Liver (tissue), 3 donors: ENCODE data around the gene ERGIC3.

ENCODE experiments used
- ATF3 ChIP-seq: IDR thresholded peaks from 2 replicates; pipeline ENCODE4 v1.6.1; 2016; ENCODE audit warnings: antibody characterized with exemption
- CTCF ChIP-seq: fragments of 150-350 bp; IDR thresholded peaks from 2 replicates; pipeline ENCODE4 v1.5.1; 2017; ENCODE audit warnings: improper control_type of control experiment, low read depth, low read length; ENCODE audit not compliant: missing input control
- HNF4A ChIP-seq, 2 donors: conservative IDR thresholded peaks; 2 replicates each; pipeline ENCODE4 v1.6.1; 2016; ENCODE audit warnings: antibody characterized with exemption in 2 of 2, mild to moderate bottlenecking in 2 of 2
- HNF4G ChIP-seq: IDR thresholded peaks from 2 replicates; pipeline ENCODE4 v1.6.1; 2016; ENCODE audit warnings: antibody characterized with exemption
- MAX ChIP-seq: IDR thresholded peaks from 2 replicates; pipeline ENCODE4 v1.6.1; 2016; ENCODE audit warnings: antibody characterized with exemption
- RAD21 ChIP-seq, 2 donors: IDR thresholded peaks; 2 replicates each; pipeline ENCODE4 v1.6.1; 2016; ENCODE audit warnings: antibody characterized with exemption in 2 of 2, mild to moderate bottlenecking in 2 of 2
- TAF1 ChIP-seq: conservative IDR thresholded peaks from 2 replicates; pipeline ENCODE4 v1.6.1; 2016; ENCODE audit warnings: antibody characterized with exemption, mild to moderate bottlenecking
- YY1 ChIP-seq: IDR thresholded peaks from 2 replicates; pipeline ENCODE4 v1.6.1; 2016; ENCODE audit warnings: antibody characterized with exemption, mild to moderate bottlenecking
- donor health status: healthy.
- donor health status: healthy.

- TF ChIP-seq CTCF (no peak), RAD21 (IDR thresholded peaks at IDR 0.05) (no peak), MAX (no peak), TAF1 (no peak), HNF4G (no peak), HNF4A (conservative IDR thresholded peaks at IDR 0.05) (no peak), ATF3 (no peak), YY1 (no peak)
Observed at GRCh38 chr20:35529552-35529951, 12.3 kb upstream of the ERGIC3 start, which contains the start of gene C20orf173.
